Measurements from ENCODE around the gene CD59. TPM values are rescaled to one million over a fixed set of nuclear protein-coding genes. Genes with fewer than 3 reads are reported as not detected.

CD59 gene
- total and polyA plus RNA-seq, 10 of the 15 experiments (the other 5 are each of a cell fraction or from before 2014, with no cell fraction given): 55.5 to 256 (median 181) TPM

DNA sequence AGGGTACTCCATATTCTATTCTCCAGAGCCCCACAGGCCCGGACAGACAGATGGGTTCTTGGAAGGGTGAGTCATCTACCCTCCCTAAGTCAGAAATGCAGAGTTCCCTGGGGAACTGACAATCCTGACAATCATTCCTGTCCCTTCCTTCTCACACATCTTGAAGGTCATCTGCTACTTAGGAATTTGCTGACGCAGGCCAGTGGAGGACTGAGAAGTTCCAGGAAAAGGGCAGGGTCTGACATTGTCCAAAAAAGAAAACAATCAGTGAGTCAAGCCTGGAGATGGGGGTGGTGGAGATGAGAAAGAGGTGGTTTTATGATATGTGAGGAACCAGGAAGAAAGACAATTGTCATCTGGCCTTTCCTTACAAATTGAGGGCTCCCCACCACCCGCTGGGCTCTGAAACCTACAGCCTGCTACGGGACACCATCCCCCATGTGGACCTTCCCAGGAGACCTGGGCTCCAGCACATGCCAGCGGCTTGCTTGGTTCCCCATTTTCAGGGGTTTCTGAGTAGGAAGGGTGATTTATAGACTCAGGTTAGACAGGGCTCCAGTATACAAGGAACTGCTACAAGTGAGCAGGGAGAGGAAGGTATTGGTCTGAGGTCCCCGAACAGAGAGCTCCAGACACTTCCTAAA, 12.9 kb downstream of the CD59 start (continued):
- TF ChIP-seq, protein P1, sequence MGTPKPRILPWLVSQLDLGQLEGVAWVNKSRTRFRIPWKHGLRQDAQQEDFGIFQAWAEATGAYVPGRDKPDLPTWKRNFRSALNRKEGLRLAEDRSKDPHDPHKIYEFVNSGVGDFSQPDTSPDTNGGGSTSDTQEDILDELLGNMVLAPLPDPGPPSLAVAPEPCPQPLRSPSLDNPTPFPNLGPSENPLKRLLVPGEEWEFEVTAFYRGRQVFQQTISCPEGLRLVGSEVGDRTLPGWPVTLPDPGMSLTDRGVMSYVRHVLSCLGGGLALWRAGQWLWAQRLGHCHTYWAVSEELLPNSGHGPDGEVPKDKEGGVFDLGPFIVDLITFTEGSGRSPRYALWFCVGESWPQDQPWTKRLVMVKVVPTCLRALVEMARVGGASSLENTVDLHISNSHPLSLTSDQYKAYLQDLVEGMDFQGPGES (IDR thresholded peaks at IDR 0.05): no peak
- TF ChIP-seq, protein P2, sequence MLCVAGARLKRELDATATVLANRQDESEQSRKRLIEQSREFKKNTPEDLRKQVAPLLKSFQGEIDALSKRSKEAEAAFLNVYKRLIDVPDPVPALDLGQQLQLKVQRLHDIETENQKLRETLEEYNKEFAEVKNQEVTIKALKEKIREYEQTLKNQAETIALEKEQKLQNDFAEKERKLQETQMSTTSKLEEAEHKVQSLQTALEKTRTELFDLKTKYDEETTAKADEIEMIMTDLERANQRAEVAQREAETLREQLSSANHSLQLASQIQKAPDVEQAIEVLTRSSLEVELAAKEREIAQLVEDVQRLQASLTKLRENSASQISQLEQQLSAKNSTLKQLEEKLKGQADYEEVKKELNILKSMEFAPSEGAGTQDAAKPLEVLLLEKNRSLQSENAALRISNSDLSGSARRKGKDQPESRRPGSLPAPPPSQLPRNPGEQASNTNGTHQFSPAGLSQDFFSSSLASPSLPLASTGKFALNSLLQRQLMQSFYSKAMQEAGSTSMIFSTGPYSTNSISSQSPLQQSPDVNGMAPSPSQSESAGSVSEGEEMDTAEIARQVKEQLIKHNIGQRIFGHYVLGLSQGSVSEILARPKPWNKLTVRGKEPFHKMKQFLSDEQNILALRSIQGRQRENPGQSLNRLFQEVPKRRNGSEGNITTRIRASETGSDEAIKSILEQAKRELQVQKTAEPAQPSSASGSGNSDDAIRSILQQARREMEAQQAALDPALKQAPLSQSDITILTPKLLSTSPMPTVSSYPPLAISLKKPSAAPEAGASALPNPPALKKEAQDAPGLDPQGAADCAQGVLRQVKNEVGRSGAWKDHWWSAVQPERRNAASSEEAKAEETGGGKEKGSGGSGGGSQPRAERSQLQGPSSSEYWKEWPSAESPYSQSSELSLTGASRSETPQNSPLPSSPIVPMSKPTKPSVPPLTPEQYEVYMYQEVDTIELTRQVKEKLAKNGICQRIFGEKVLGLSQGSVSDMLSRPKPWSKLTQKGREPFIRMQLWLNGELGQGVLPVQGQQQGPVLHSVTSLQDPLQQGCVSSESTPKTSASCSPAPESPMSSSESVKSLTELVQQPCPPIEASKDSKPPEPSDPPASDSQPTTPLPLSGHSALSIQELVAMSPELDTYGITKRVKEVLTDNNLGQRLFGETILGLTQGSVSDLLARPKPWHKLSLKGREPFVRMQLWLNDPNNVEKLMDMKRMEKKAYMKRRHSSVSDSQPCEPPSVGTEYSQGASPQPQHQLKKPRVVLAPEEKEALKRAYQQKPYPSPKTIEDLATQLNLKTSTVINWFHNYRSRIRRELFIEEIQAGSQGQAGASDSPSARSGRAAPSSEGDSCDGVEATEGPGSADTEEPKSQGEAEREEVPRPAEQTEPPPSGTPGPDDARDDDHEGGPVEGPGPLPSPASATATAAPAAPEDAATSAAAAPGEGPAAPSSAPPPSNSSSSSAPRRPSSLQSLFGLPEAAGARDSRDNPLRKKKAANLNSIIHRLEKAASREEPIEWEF (IDR thresholded peaks at IDR 0.05; ENCODE audit: insufficient replicate concordance, low read depth, low read length): no peak
- TF ChIP-seq, protein P3, sequence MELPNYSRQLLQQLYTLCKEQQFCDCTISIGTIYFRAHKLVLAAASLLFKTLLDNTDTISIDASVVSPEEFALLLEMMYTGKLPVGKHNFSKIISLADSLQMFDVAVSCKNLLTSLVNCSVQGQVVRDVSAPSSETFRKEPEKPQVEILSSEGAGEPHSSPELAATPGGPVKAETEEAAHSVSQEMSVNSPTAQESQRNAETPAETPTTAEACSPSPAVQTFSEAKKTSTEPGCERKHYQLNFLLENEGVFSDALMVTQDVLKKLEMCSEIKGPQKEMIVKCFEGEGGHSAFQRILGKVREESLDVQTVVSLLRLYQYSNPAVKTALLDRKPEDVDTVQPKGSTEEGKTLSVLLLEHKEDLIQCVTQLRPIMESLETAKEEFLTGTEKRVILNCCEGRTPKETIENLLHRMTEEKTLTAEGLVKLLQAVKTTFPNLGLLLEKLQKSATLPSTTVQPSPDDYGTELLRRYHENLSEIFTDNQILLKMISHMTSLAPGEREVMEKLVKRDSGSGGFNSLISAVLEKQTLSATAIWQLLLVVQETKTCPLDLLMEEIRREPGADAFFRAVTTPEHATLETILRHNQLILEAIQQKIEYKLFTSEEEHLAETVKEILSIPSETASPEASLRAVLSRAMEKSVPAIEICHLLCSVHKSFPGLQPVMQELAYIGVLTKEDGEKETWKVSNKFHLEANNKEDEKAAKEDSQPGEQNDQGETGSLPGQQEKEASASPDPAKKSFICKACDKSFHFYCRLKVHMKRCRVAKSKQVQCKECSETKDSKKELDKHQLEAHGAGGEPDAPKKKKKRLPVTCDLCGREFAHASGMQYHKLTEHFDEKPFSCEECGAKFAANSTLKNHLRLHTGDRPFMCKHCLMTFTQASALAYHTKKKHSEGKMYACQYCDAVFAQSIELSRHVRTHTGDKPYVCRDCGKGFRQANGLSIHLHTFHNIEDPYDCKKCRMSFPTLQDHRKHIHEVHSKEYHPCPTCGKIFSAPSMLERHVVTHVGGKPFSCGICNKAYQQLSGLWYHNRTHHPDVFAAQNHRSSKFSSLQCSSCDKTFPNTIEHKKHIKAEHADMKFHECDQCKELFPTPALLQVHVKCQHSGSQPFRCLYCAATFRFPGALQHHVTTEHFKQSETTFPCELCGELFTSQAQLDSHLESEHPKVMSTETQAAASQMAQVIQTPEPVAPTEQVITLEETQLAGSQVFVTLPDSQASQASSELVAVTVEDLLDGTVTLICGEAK (IDR thresholded peaks at IDR 0.05; ENCODE audit: borderline replicate concordance): no peak
- TF ChIP-seq SPI1 (IDR thresholded peaks at IDR 0.05; ENCODE audit: borderline replicate concordance, insufficient read depth, low read depth, low read length) (peak; percentile 1; the same call in 1 of the 2 replicates), NR2F1 (conservative IDR thresholded peaks at IDR 0.05) (no peak), NFIC (IDR thresholded peaks at IDR 0.05; ENCODE audit: low read depth, low read length) (no peak), EED (IDR thresholded peaks at IDR 0.05; ENCODE audit: low read depth) (peak; percentile 26; the same call in 1 of the 2 replicates), GABPA (IDR thresholded peaks at IDR 0.05; ENCODE audit: low read depth) (no peak), NFYB (IDR thresholded peaks at IDR 0.05; ENCODE audit: insufficient read depth, low read depth, low read length) (no peak), RCOR1 (conservative IDR thresholded peaks at IDR 0.05; ENCODE audit: low read depth, low read length) (no peak), MYB (IDR thresholded peaks at IDR 0.05; ENCODE audit: borderline replicate concordance, low read depth, low read length) (no peak)
- TF ChIP-seq, protein P4, sequence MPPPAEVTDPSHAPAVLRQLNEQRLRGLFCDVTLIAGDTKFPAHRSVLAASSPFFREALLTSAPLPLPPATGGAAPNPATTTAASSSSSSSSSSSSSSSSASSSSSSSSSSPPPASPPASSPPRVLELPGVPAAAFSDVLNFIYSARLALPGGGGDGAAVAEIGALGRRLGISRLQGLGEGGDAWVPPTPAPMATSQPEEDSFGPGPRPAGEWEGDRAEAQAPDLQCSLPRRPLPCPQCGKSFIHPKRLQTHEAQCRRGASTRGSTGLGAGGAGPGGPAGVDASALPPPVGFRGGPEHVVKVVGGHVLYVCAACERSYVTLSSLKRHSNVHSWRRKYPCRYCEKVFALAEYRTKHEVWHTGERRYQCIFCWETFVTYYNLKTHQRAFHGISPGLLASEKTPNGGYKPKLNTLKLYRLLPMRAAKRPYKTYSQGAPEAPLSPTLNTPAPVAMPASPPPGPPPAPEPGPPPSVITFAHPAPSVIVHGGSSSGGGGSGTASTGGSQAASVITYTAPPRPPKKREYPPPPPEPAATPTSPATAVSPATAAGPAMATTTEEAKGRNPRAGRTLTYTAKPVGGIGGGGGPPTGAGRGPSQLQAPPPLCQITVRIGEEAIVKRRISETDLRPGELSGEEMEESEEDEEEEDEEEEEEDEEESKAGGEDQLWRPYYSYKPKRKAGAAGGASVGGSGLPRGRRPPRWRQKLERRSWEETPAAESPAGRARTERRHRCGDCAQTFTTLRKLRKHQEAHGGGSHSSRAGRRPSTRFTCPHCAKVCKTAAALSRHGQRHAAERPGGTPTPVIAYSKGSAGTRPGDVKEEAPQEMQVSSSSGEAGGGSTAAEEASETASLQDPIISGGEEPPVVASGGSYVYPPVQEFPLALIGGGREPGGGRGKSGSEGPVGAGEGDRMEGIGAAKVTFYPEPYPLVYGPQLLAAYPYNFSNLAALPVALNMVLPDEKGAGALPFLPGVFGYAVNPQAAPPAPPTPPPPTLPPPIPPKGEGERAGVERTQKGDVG (CRISPR knock-in tag; IDR thresholded peaks at IDR 0.05): no peak
- TF ChIP-seq, protein P5, sequence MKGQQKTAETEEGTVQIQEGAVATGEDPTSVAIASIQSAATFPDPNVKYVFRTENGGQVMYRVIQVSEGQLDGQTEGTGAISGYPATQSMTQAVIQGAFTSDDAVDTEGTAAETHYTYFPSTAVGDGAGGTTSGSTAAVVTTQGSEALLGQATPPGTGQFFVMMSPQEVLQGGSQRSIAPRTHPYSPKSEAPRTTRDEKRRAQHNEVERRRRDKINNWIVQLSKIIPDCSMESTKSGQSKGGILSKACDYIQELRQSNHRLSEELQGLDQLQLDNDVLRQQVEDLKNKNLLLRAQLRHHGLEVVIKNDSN (IDR thresholded peaks at IDR 0.05; ENCODE audit: borderline replicate concordance, extremely low read length, insufficient read depth, low read depth, low read length): no peak
